GM21576 (cell line): ENCODE results near the gene BICDL2.
"Not testable (repeated sequence)": the region's sequence is repeated elsewhere in the genome, so short reads cannot be mapped to it uniquely, and the experiment has no call there.

Experiments
- ATAC-seq: cut with Tn5 transposase; IDR thresholded peaks from one replicate; pipeline ENCODE4 v1.9.1; 2021; ENCODE audit warnings: mild to moderate bottlenecking, moderate library complexity; ENCODE audit not compliant: unreplicated experiment

BICDL2 gene

DNA sequence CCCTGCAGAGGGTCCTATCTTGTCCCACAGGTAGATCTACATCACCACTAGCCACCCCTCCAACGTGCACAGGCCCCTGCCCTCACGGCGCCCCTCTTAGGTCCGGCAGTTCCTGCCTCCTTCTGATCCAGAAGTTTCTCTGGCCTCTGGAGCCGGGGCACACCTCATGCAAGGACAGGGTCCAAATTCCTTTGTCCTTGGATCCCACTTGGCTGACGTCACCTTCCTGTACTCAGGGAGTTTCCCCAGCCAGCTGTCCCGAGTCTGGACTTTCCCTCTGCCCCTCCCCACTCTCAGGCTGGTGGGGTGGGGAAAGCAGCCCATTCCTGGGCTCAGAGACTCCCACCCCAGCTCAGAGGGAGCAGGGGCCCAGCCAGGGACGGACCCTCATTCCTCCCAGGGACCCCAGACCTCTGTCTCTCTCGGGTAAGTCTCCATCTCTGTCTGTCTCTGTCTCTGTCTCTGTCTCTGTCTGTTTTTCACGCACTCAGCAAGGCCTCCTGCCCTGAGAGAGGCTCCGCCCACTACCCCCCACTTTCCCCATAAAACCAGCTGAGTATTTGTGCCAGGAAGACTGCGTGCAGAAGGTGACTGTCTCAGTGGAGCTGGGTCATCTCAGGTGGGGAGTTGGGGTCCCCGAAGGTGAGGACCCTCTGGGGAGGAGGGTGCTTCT is 28.5 kb upstream of the BICDL2 start, which contains the start of gene IL32:
Gene IL32 (plus strand): TSS at position 572 of the 673 bp plus-strand sequence. CDS start 172 bp downstream, outside the sequence.
- ATAC-seq, result no peak

DNA sequence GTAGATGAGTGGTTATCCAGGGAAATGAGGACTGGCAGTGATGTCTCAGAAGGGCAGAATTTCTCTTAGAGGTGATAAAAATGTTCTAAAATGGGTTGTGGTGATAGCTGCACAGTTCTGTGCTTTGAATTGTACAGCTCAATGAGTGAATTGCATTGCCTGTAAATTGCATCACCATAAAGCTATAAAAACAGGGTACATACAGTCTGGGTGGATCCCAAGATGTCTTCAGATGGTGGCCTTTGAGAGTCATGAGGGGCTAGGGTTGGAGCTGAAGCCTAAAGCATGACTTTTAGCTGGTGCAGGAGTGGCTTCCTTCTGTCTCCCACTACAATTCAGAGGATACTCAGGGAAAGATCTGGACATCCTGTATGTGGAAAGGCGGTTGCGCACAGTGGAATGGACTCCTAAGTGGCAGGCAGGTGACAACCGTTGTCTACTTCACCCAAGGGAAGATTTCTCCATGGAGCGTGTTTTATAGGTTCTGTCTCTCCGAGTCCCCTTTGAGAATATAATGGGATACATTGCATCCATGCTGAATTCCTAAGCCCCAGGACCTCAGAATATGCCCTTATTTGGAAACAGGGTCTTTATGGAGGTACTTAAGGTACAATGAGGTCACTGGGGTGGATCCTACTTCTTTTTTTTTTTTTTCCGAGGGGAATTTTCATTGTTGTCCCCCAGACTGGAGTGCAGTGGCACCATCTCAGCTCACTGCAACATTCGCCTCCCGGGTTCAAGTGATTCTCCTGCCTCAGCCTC is 27.1 kb upstream of the BICDL2 start:
- no peak for ATAC-seq

DNA sequence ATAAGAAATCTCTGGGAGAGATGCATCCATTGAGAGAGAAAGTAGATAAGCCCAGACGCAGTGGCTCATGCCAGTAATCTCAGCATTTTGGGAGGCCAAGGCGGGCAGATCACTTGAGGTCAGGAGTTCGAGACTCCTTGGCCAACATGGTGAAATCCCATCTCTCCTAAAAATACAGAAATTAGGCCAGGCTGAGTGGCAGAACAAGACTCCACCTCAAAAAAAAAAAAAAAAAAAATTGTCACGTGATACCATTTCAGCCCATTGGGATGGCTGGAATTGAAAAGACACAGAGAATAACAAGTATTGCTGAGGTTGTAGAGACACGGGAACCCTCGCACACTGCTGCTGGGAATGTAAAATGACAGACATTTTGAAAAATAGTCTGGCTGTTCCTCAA is 25.8 kb upstream of the BICDL2 start:
- no peak for ATAC-seq

DNA sequence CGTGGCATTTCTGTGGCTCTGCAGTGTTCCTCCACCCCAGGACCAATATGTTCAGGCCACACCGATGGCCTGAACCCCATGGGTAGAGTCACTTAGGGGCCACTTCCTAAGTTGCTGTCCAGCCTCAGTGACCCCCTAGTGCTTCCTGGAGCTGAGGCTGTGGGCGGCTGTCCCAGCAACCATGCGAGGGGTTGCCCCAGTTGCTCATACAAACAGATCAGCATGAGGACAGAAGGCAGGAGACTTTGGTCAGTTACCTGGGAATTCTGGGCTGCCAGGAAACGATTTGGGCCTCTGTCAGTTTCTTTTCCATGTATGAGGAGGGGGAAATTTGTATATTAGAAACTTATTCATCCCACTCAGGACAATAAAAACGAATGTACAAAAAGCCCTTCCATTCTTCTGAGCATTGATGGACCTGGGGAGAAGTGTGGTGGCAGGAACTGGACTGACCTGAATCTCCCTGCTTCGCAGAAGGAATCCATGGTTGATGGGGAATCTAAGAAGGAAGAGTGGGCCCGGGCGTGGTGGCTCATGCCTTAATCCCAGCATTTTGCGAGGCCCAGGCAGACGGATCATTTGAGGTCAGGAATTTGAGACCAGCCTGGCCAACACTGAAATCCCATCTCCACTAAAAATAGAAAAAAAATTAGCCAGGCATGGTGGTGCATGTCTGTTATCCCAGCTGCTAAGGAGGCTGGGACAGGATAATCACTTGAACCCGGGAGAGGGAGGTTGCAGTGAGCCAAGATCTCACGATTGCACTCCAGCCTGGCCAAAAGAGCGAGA is 23.8 kb upstream of the BICDL2 start:
- no peak for ATAC-seq

DNA sequence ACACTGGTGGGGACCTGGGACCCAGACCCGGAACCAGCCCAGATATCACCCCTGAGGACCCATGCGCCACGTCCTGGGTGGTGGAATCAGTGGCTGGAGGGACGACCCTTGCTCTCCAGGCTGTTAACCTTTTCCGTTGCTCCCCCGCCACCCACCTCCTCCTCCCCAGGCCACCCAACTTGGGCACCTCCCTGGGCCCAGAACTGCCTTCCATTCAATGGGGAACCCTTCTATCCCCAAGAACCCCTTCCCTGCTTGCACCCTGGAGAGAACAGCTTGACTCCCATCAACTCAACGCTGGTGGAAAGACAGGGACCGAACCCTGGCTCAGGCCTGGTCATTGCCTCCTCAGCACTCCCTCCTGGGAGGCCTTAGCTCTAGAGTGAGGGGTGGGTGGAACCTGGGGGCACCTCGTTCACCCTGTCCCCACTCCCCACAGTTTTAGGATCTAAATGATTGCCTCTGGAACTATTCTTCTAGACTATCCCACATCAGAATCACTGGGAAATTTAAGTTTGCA is 23.0 kb upstream of the BICDL2 start:
- ATAC-seq, result no peak

- peak; percentile 73 for ATAC-seq
Measured at GRCh38 chr16:3059041-3059722, 22.4 kb upstream of the BICDL2 start.

GRCh38 chr16:3058139-3059030 is 21.6 kb upstream of the BICDL2 start:
- peak; percentile 35 for ATAC-seq

DNA sequence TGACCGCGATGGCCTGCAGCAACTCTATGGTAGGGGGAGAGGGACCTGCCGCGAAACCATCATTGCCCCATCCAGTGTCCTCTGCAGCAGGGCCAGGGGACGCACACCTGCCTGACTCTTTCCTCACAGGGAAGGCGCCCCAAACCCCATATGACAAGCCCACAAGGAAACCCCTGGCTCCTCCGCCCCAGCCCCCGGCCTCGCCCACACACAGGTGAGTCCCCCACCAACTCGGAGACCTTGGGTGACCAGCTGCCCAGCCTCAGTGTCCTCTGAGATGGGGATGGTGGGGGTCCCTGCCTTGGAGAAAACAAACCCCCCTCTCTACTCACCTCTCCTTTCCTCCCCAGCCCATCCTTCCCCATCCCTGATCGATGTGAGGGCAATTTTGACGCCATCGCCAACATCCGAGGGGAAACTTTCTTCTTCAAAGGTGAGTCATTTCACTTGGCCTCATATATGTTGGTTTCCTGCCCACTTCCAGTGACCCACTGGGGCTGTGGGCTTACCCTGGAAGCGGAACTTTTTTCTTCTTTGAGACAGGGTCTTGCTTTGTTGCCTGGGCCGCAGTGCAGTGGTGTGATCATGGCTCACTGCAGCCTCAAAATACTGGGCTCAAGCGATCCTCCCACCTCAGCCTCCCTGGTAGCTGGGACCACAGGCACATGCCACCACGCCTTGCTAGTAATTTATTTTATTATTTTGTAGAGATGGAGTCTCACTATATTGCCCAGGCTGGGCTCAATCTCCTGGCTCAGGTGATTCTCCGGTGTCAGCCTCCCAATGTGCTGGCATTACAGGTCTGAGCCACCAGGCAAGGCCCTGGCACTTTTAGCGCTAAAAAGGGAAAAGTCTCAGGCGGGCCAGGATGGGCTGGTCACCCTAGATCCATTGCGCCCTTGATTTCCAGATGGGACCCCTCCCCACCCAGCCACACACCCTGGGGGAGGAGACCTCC is 20.7 kb upstream of the BICDL2 start:
- no peak for ATAC-seq

DNA sequence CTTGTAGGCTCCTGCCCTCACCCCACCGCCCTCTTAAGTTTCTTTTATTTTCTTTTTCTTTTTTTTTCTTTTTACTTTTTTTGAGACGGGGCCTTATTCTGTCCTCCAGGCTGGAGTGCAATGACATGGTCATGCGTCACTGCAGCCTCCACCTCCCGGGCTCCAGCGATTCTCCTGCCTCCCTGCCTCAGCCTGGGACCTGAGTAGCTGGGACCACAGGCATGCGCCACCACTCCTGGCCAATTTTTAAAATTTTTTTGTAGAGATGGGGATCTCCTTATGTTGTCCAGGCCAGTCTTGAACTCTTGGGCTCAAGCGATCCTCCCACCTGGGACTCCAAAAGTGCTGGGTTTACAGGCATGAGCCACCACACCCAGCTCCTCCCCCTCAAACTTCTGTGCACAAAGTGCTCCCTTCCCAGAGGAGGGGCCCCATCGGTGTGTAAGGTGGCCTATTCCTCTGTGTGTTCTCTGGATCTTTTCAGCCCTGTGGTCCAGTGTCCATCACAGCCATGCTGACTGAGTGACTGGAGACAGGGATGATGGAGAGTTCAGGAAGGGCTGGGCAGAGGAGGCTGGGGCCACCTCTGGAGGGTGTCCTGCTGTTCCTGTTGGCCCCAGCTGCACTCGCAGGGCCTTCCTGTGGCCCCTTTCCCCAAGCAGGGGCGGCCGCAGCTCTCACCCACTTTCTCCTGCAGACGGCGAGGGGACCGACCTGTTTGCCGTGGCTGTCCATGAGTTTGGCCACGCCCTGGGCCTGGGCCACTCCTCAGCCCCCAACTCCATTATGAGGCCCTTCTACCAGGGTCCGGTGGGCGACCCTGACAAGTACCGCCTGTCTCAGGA is 19.8 kb upstream of the BICDL2 start:
- no peak for ATAC-seq

- not testable (repeated sequence) for ATAC-seq
Measured at GRCh38 chr16:3055734-3056115, 19.0 kb upstream of the BICDL2 start.

- no peak for ATAC-seq
Measured at GRCh38 chr16:3054965-3055733, 18.4 kb upstream of the BICDL2 start.

- not testable (repeated sequence) for ATAC-seq
Measured at GRCh38 chr16:3053330-3053710, 16.6 kb upstream of the BICDL2 start.

DNA sequence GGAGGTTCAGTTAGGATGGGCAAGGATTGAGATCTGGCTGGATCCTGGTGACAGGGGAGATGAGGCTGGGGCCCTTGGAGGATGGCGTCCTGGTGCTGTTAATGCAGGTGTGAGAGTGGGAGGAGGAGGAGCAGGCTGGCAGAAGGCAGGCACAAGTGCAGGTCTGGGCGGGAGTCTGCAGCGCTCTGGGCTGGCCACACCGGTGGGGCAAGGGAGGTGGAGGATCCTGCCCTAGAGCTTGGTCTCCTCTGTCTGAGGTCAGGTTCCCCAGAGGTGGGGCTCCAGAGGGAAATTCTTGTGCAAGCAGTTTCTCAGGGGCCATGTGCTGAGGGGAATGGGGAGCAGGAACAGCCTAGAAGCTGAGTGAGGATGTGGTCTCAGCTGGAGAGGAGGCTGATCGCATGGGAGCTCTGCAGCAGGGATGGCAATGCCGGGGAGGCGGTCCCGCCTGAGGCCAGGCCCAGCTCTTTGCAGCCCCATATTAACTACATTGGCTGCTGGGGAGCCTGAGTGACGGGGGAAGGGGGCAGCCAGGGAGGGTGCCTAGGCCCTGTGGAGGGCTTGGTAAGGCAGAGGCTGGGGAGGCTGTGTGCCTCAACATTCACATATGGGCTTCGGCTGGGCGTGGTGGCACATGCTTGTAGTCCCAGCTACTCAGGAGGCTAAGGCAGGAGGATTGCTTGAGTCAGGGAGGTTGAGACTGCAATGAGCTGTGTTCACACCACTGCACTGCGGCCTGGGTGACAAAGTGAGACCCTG is 16.0 kb upstream of the BICDL2 start:
- not testable (repeated sequence) for ATAC-seq

DNA sequence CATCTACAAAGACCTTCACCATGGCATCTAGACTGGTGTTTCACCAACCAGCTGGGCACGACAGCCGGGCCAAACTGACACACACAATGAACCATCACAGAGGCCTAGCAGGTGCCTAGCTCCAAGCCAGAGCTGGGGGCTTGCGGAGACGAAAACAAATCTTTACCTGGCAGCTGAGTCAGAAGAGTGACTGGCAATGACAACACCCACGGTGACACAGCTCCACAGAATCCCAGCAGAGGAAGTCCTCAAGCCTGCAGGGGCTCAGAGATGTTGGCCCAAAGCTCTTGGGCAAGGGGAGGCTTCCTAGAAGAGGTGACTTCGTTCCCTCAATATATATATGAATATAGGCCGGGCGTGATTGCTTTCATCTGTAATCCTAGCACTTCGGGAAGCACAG is 14.8 kb upstream of the BICDL2 start:
- no peak for ATAC-seq

DNA sequence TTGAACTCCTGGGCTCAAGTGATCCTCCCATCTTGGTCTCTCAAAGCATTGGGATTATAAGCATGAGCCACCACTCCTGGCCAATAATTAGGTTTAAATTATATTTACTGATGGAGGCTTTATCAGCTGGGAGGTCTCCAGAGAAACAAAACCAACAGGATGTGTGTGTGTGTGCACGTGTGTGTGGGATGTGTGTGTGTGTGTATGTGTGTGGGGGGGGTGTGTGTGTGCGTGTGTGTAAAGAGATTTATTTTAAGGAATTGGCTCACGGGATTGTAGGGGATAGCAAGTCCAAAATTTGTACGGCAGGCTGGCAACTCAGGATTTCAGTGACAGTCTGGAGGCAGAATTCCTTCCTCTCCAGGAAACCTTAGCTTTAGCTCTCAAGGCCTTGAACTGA is 14.3 kb upstream of the BICDL2 start:
- no peak for ATAC-seq

DNA sequence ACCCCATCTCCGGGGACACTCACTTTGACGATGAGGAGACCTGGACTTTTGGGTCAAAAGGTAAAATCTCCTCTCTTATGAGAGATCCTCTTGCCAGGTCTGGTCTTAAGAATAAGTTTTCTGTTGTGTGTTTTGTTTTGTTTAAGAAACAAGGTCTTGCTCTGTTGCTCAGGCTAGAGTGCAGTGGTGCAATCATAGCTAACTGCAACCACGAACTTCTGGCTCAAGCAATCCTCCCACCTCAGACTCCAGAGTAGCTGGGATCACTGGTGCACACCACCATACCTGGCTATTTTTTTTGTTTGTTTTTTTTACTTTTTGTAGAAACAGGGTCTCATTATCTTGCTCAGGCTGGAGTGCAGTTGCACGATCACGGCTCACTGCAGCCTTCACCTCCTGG is 13.7 kb upstream of the BICDL2 start:
- no peak for ATAC-seq
